CD4-positive, alpha-beta T cell treated with Interleukin-2 at 100 ng/mL for 4 hours (primary cell): ENCODE measurements around the gene C20orf141.
"Not testable (repeated sequence)": the region's sequence is repeated elsewhere in the genome, so short reads cannot be mapped to it uniquely, and the experiment has no call there.

Experiments
- DNase-seq: peaks from one replicate; pipeline ENCODE4 v3.0.0-alpha.2; 2020; ENCODE audit warnings: low spot score

The C20orf141 gene

DNA sequence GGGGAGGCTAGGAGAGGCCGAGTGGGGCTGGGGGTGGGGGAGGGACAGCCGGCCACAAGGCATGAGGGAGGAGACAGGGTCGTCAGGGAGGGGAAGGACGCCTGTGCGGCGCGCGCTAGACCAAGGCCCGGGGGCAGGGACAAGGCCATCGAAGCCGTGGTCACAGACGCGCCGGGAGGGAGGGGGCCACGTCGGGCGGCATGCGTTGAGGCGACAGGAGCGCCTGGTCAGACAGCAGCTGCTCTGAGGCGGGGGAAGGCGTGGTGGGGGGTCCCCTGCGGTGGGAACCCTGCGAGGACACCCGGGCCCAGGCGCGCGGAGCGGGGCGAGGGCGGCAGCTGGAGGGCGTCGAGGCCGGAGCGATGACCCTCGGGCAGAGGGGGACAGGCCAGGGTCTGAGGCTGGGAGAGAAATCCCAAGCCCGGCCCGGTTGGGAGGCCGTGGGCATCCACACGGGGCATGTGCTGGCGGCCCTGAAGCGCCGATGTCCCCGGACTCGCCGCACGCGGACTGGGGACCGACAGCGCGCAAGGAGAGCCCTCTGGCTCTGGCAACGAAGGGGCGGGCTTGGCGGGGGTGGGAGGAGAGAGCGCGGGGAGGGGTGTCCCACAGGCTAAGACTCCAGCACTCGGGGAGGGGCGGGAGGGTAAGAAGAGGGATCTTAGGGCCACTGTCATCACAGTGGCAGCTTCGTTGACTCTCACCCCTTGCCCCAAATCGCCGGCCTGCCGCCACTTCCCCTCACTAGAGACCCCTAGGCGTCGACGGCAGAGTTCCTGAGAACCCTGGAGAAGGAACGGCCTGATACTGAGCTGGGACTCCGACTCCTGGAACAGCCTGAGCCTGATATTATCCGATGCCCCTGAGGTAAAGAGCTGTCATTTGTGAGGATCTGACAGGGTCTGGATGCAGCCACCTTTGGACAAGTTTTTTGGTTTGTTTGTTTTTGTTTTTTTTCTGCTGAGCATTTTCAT is 6.4 kb downstream of the C20orf141 start:
- no peak for DNase-seq

DNA sequence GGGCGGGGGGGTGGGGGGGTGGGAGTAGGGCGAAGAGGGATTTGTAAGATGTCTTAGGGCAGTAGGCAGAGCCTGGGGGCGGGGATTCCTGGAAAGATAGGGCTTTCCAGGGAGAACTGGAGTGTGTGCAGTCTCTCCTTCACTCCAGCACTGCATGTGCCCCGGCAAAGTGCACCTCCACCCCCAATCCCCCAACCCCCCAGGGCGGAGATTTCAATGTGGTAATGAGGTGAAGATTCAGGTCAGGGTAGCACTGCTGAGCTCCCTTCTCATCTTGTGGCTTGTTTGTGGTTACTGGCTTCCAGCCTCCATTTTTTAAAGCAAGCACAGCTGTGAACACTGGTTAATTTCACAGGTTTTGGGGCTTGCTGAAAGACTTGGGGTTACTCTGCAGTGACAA is 7.3 kb downstream of the C20orf141 start:
- peak; percentile 54 for DNase-seq

DNA sequence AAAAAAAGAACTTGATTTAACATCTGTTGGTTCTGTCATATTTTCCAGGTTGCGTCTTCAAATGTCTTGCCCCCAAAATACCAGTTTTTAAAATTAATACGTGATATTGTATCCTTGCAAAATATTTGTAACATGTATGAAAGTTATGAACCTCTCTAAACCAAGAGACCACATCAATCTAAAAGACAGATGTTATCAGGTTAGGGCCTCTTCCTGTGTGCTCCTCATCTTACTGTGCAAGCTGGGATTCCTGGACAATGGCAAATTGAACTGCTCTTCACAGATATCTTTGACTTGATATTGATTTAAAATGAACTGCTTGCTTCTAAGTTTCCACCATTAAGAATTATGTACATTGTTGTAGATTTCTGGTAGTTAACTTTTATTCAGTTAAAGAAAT is 11.0 kb downstream of the C20orf141 start:
- DNase-seq: no peak

DNA sequence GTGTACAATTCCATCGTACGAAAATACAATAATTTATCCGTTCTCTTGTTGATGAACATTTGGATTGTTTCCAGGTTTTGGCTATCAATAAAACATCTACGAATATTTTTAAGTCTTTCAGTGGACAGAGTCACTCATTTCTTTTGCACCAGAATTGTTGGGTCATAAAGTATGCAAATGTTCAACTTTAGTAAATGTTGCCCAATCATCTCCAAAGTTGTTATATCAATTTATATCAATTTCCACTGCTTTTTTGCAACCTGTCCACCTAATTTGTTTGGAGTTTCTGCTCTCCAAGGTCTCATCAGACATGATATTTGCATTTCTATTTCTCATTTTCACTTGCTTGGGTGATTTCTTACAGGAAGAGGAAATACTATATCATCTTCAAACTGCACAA is 11.9 kb downstream of the C20orf141 start:
- DNase-seq: no peak

DNA sequence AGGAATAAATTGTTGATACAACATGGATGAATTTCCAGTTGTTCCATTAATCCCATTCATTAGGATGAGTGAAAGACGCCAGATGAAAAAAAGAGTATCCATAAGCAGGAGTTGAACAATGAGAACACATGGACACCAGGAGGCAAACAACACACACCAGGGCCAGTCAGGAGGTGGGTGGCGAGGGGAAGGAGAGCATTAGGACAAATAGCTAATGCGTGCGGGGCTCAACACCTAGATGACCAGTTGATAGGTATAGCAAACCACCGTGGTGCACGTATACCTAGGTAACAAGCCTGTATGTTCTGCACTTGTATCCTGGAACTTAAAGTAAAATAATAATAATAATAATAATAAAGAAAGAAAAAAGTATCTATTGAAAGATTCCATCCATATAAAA is 14.6 kb downstream of the C20orf141 start:
- no peak for DNase-seq

DNA sequence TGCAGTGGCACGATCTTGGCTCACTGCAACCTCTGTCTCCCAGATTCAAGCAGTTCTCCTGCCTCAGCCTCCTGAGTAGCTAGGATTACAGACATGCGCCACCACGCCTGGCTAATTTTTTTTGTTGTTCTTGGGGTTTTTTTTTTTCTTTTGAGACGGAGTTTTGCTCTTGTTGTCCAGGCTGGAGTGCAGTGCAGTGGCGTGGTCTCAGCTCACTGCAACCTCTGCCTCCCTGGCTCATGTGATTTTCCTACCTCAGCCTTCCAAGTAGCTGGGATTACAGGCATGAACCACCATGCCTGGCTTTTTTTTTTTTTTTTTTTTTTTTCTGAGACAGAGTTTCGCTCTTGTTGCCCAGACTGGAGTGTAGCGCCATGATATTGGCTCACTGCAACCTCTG is 16.4 kb downstream of the C20orf141 start:
- DNase-seq: not testable (repeated sequence)

DNA sequence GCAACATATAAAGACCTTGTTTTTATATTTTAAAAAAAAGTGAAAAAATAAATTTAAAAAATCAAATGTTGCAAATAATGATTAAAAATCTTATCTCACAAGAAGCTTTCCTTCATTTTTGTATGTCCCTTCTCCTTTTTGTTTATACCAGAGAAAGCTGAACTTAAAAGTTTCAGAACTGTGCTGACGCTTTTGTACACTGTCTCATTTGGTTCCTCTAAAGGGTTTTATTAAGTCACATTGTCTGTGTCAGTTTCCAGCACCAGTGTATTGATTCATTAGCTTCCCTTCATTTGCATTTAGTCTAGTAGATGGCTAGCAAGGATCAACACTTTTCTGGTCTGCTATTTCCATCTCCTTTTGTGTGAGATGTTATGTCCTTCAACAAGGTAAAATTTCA is 19.0 kb downstream of the C20orf141 start:
- no peak for DNase-seq

DNA sequence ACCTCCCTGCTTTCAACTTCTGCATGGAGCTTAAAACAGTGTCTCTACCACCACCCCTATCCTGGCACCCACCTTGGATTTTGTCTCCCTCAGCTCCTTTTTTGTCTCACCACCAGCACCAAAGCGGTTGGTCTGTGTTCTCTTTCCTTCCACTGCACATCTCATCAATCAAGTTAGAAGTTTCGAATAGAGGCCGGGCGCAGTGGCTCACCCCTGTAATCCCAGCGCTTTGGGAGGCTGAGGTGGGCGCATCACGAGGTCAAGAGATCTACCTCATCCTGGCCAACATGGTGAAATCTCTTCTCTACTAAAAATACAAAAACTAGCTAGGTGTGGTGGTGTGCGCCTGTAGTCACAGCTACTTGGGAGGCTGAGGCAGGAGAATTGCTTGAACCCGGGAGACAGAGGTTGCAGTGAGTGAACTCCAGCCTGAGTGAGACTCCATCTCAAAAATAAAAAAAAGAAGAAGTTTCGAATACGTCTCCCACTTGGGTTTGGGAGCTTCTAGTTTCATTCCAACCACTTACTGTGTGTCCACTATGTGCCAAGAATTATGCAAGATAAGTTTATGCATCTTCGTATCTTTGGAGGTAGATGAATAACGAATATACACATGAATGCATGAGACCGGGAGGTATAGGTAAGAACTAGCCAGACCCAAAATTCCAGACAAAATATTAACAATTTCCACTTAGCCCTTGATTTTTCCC is 19.8 kb downstream of the C20orf141 start:
- DNase-seq: no peak

DNA sequence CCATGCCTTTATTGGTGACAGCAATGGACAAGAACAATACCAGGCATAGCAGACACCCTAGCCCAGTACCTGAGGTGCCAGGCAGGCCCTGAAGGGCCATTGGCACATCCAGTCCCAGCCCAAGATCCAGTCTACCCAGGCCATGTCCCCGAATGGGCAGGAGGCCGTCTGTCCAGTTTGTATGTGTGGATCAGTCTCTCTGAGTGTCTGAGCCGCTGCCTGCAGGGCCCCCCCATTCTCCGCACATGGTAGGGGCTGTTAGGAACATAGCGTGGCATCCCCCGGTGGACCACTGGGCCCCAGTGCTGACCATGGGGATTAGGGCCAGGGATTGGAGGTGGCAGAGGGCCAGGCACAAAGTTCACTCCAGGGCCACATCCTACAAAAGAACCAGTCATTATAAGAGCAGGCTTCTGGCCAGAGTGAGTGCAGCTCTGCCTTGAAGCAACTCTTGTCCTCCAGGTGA is 20.6 kb downstream of the C20orf141 start:
- no peak for DNase-seq

DNA sequence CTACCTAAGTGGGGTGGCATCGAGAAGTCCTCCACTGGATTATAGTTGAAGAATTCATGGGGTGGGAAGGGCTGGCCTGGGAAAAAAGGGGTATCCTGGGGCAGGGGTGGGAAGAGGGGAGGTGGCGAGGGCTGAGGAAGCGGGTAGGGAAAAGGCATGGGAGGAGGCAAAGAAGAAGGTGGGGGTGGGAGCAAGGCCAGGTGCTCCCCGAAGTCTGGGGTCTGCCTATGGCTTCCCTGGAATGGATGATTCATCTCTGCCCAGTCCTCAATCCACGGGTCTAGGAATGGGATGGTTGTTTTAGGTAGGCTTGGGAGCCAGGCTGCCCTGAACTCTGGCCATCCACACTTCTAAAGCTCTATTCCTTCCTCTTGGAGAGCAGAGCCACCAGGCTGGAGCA is 21.2 kb downstream of the C20orf141 start:
- DNase-seq: no peak

DNA sequence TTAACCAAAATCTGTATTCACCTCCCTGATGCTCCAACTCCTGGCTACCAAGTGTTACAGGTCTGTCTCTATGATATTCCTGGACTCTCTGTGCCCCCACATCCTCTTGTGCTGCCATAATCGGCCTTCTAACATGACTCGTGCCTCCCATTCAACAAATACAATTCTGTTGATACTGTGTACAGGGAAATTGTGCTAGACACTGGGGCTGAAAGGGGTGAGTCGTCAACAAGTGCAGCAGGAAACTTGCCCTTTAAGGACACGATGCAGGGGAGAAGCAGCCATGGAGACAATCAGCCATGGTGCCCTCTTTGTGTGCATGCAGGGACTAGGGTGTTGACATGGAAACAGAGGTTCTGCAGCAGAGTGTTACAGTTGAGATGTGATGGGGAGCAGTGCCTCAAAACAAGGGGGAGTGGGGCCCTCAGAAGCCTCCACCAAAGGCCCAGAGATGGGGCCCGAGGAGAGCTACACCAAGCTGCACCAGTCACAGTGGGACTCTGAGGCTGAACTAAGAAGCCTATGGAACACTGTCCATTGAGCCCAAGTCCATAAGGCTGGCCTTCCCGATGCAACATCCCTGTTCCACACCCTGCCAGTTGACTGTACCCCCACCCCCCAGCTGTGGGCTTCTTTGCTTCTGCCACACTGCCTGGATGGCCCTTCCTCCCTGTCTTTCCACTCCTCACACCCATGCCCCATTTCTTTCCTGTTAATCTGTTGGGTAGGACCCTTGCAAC is 22.6 kb downstream of the C20orf141 start:
- no peak for DNase-seq

DNA sequence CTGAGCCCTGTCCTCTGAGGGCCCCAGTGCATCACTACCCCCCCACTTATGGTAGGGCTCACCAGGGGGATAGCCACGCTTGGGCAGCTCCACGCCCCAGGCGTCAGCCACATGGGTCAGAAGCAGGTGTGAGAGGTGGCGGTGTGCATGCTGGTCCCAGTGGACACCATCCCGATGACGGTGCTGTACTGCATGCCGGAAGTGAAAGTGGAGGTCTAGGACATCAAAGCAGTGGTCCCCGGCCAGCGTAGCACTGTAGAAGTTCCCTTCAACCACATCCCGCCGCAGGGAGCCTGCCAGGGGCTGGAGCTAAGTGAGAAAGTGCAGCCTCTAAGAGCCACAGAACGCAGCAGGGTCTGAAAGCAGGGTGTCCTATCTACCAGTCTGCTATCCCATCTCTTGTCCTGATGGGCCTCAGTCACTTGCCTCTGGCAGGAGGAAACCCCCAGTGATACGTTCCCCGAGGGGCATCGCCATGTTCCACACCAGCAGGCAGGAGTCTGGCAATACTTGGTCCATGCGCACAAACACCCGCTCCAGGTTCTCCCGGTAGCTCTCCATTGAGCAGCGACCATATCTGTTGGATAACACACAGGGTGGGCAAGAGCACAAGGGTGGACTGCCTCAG is 23.5 kb downstream of the C20orf141 start:
- no peak for DNase-seq

DNA sequence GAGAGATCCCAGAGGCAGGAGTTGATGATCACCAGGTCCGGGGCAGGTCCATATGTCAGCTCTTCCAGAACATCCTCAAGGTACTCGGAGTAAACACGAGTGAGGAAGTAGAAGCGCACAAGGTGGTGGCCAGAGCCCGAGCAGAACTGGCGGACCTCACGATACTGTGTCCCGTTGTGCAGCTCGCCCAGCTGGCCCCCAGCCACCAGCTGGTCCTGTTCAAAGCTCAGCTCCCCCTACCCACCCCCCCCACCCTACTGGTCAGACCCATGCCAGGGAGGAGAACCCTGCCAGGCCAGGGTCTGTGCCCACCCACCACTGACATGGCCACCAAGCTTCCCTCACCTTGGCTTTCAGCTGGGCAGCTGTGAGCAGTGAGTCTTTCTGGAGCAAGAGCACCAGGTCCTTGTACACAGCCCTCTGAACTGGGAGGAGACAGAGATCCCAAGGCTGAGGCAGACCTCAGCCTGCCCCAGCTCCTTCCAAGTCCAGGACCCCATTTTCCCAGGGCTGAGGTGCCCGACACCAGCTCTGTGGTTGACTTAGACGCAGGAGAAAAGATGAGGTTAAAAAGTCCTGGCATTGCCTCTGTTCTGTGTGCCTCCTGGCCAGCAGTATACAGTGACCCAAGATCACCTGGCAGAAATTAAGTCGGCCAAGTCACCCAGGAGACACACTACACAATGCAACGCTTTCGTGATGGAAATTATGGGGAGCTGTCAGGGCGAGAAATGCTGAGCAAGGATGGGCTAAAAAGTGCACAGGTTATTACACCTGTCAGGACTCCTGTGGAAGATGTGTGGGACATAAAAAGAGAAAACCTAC is 24.3 kb downstream of the C20orf141 start:
- DNase-seq: no peak

DNA sequence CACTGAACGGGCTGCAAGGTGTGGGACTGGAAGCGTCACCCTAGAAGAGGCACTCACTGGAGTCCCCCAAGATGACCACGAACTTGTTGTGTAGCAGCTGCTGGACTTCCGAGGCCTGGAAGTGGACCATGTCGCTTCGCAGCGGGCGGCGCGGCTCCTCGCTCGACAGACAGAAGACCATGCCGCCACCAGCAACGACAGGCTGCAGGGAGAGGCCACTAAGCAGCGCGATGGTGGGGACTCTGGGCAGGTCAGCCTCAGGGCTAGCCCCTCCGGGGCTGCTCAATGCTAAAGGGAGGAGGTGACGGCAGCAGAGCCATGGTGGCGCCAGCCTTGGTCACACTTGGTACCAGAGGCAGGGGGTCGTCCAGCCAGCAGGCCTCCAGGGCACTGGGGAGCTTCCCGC is 24.9 kb downstream of the C20orf141 start:
- DNase-seq: no peak

DNA sequence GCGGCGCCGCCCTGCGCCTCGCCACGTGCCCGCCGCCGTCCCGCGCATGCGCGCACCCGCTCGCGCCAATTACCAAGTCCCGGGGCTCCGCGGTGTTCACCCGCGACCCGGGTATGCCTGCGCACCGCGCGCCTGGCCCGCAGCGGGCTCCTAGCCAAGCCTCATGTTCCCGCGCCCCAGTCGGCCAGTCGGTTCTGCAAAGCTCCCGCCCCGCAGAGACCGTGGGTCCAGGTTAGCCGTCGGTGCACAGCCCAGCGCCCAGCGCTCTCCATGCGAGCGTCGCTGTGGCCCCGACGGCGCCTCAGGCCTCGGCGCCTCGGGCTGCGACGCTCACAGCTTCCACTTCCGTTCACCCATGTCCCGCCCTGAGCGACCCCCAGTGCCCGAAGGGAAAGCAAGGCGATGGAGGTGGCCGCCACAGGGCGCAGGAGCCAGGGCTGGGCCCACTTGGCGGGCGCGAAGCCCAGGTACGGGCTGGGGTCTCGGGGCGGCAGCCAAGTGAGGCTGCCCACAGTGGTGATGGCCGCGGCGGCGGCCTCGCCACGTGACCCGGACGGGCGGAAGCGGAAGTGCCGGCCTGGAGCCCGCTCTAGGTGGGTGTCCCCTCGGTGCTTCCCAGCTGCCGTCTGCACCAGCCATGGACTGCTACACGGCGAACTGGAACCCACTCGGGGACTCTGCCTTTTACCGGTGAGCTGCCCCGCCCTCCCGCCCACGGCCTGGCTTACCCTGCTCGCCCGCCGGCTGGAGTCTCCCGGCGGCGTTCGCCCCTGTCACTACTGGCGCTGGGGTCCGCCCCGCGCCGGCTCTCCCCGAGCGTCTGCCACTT is 25.6 kb downstream of the C20orf141 start, which contains the start of the genes PCED1A and VPS16:
TSS of gene PCED1A (minus strand) at position 518 of the 829 bp plus-strand sequence. CDS start 743 bp downstream, outside the sequence.
TSS of gene VPS16 (plus strand) at position 608 of the 829 bp plus-strand sequence. CDS start at position 638, 30 bp downstream.
- peak; percentile 87 for DNase-seq

DNA sequence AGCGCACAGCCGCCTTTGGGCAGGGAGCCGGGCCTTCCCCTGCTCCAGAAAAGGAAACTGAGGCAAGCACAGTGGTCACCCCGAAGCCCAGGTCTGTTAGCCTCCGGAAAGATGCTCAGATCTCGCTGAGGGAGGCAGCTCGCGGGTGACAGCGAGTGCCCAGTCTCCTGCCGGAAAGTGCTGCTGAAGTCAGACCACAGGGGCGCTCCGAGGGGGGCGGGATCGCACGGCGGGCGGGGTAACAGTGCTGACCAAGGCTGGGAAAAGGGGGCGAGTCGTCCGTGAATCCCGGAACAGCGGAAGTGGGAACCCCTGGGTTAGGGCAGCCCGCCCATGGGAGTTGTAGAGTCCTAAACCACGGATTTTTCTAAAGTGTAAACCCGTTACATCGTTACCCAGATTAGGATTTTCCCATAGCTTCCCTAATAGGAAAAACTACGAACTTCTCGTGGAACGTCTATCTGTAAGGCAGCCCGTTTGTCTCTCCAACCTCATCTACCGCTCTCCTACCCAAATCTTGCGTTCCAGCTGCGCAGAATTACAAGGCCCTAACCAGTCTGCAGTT is 26.3 kb downstream of the C20orf141 start:
- DNase-seq: peak; percentile 18

DNA sequence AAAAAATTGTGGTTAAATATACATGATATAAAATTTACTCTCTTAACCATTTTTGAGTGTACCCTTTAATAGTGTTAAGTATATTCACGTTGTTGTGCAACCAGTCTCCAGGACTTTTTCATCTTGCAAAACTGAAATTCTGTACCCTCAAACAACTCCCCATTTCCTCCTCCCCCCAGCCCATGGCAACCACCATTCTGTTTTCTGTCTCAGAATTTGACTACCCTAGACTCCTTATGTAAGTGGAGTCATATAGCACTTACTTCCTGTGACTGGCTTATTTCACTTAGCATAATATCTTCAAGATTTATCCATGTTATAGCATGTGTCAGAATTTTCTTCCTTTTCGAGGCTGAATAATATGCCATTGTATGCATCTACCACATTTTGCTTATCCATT is 30.8 kb downstream of the C20orf141 start:
- no peak for DNase-seq

DNA sequence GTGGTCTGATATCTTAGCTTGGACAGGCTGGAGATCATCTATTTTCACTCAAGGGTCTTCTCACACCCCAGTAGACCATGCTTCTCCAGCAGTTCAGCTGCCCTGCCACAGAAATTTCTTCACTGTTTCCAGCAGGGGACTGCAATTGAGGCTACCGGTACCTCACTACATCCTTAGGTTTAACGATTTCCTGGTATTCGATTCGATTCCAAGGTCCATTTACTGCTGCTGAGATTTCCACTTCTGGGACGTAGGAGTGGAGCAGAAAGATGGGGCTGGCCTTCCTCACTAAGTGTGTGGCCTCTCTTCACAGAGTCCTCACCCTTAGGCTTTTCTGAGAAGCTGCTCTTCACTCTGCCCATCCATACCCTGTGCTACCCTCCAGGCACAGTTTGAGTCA is 31.9 kb downstream of the C20orf141 start:
- DNase-seq: no peak

DNA sequence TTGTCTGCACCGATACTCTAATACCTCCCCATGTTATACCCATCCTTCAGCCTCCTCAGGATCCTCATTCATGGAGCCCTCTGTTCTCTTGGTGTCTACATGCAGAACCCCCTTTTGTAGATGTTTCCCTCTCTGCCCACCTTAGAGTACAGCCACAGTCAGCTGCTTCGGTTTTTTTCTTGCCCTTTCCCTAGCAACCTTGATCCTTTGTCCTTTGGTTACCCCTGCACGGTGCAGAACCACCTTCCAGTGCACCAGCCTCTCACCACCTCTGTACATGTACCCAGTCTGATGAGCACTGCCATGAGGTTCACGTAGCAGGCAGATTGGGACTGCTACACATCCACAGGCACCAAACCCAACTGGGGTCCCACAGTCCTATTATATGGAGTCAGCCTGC is 33.0 kb downstream of the C20orf141 start:
- no peak for DNase-seq

DNA sequence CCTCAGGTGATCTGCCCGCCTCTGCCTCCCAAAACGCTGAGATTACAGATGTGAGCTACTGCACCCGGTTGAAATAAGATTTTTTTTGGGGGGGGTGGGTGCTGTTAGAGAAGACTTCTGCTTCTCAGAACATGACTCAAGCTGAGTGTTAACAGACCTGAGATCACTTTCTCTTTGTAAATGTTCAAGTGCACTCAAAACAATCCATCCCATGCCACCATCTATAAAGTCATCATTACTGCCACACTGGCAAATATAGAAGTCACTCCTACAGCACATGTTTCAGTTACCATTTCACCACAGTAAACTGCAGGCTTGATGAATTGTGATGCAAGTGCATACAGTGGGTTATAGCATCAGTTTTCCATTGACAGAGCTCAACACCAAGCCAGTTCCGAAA is 34.7 kb downstream of the C20orf141 start:
- DNase-seq: no peak
